Measurements from ENCODE around the gene ITPR1. TPM values are rescaled to one million over a fixed set of nuclear protein-coding genes. Genes with fewer than 3 reads are reported as not detected.

ITPR1 gene
- polyA plus RNA-seq, 1 donor from 2014 or later: 38.3 TPM

GRCh38 chr3:4816718-4817117 is 323.6 kb downstream of the ITPR1 start:
- no peaks in the 10 kb centered on the region for H3K27me3 Mint-ChIP-seq
- no peaks in the 10 kb centered on the region for H3K9me3 Mint-ChIP-seq
- no peak overlapping the region for H3K4me3 Mint-ChIP-seq
- peaks cover 25% of the 10 kb centered on the region for H3K36me3 Mint-ChIP-seq
- no peak overlapping the region for H3K27ac Mint-ChIP-seq
- peaks cover 0 to 5% (median 5%) of the 10 kb centered on the region in 3 donors for H3K4me1 Mint-ChIP-seq

- peaks cover 0 to 5% (median 5%) of the 10 kb centered on the region in 3 donors for H3K4me1 Mint-ChIP-seq
- H3K36me3 Mint-ChIP-seq: peaks cover 25% of the 10 kb centered on the region
- no peaks in the 10 kb centered on the region for H3K9me3 Mint-ChIP-seq
- no peak overlapping the region for H3K27ac Mint-ChIP-seq
- no peaks in the 10 kb centered on the region for H3K27me3 Mint-ChIP-seq
- H3K4me3 Mint-ChIP-seq: no peak overlapping the region
Observed at GRCh38 chr3:4817128-4817527, 324.0 kb downstream of the ITPR1 start.

GRCh38 chr3:4818164-4818563 is 325.0 kb downstream of the ITPR1 start:
- Mint-ChIP-seq H3K36me3 (peaks cover 27% of the 10 kb centered on the region), H3K27ac (no peak overlapping the region), H3K27me3 (no peaks in the 10 kb centered on the region), H3K9me3 (no peaks in the 10 kb centered on the region), H3K4me3 (no peak overlapping the region), H3K4me1 (peaks cover under 1 to 5% (median 5%) of the 10 kb centered on the region in 3 donors)

GRCh38 chr3:4818986-4819693 is 326.0 kb downstream of the ITPR1 start:
- Mint-ChIP-seq H3K27me3 (no peaks in the 10 kb centered on the region), H3K4me1 (peaks cover 5 to 9% (median 7%) of the 10 kb centered on the region in 3 donors), H3K9me3 (no peaks in the 10 kb centered on the region), H3K36me3 (peaks cover 23% of the 10 kb centered on the region), H3K27ac (peak overlapping the region in 2 of 3 donors; percentile 37 to 75), H3K4me3 (no peak overlapping the region)

GRCh38 chr3:4819746-4820145 is 326.6 kb downstream of the ITPR1 start:
- Mint-ChIP-seq H3K4me1 (peaks cover 9 to 12% (median 10%) of the 10 kb centered on the region in 3 donors), H3K36me3 (peaks cover 25% of the 10 kb centered on the region), H3K27ac (peak overlapping the region in 2 of 3 donors; percentile 37 to 75), H3K9me3 (no peaks in the 10 kb centered on the region), H3K4me3 (no peak overlapping the region), H3K27me3 (no peaks in the 10 kb centered on the region)

- Mint-ChIP-seq H3K27ac (peak overlapping the region in 1 of 3 donors; percentile 57), H3K4me1 (peaks cover 14 to 19% (median 18%) of the 10 kb centered on the region in 3 donors), H3K4me3 (peak overlapping the region in 1 of 4 donors; percentile 27), H3K9me3 (no peaks in the 10 kb centered on the region), H3K36me3 (peaks cover 23% of the 10 kb centered on the region), H3K27me3 (no peaks in the 10 kb centered on the region)
Observed at GRCh38 chr3:4820296-4821121, 327.4 kb downstream of the ITPR1 start.

- Mint-ChIP-seq H3K27me3 (peaks cover 2% of the 10 kb centered on the region), H3K36me3 (peaks cover 19% of the 10 kb centered on the region), H3K4me1 (peaks cover 21 to 27% (median 26%) of the 10 kb centered on the region in 3 donors), H3K4me3 (peak overlapping the region in 1 of 4 donors; percentile 10), H3K9me3 (no peaks in the 10 kb centered on the region), H3K27ac (peak overlapping the region; percentile 16 to 61 (median 57))
Observed at GRCh38 chr3:4821338-4821737, 328.2 kb downstream of the ITPR1 start.

- Mint-ChIP-seq H3K27me3 (peaks cover 2% of the 10 kb centered on the region), H3K27ac (peak overlapping the region in 2 of 3 donors; percentile 16 to 83), H3K9me3 (no peaks in the 10 kb centered on the region), H3K36me3 (peaks cover 16% of the 10 kb centered on the region), H3K4me1 (peaks cover 25 to 32% (median 31%) of the 10 kb centered on the region in 3 donors), H3K4me3 (no peak overlapping the region)
Observed at GRCh38 chr3:4821975-4822374, 328.8 kb downstream of the ITPR1 start.

GRCh38 chr3:4822568-4822967 is 329.4 kb downstream of the ITPR1 start:
- Mint-ChIP-seq H3K36me3 (peaks cover 13% of the 10 kb centered on the region), H3K9me3 (no peaks in the 10 kb centered on the region), H3K27me3 (peaks cover 2% of the 10 kb centered on the region), H3K4me3 (no peak overlapping the region), H3K27ac (peak overlapping the region in 1 of 3 donors; percentile 16), H3K4me1 (peaks cover 28 to 38% (median 37%) of the 10 kb centered on the region in 3 donors)

- Mint-ChIP-seq H3K4me3 (no peak overlapping the region), H3K36me3 (peaks cover 13% of the 10 kb centered on the region), H3K4me1 (peaks cover 28 to 44% (median 42%) of the 10 kb centered on the region in 3 donors), H3K9me3 (no peaks in the 10 kb centered on the region), H3K27me3 (peaks cover 2% of the 10 kb centered on the region), H3K27ac (peak overlapping the region in 2 of 3 donors; percentile 0 to 56)
Observed at GRCh38 chr3:4823385-4823784, 330.2 kb downstream of the ITPR1 start.

GRCh38 chr3:4823986-4824925 is 331.1 kb downstream of the ITPR1 start:
- Mint-ChIP-seq H3K36me3 (peaks cover 13% of the 10 kb centered on the region), H3K4me1 (peaks cover 30 to 51% (median 48%) of the 10 kb centered on the region in 3 donors), H3K27me3 (peaks cover 2% of the 10 kb centered on the region), H3K27ac (peak overlapping the region; percentile 24 to 82 (median 56)), H3K4me3 (peak overlapping the region in 1 of 4 donors; percentile 15), H3K9me3 (no peaks in the 10 kb centered on the region)

GRCh38 chr3:4824926-4825325 is 331.8 kb downstream of the ITPR1 start:
- peaks cover 32 to 53% (median 52%) of the 10 kb centered on the region in 3 donors for H3K4me1 Mint-ChIP-seq
- peaks cover 13% of the 10 kb centered on the region for H3K36me3 Mint-ChIP-seq
- H3K9me3 Mint-ChIP-seq: no peaks in the 10 kb centered on the region
- H3K27me3 Mint-ChIP-seq: peaks cover 2% of the 10 kb centered on the region
- H3K27ac Mint-ChIP-seq: peak overlapping the region; percentile 19 to 82 (median 24)
- peak overlapping the region in 1 of 4 donors; percentile 15 for H3K4me3 Mint-ChIP-seq

GRCh38 chr3:4825436-4826236 is 332.5 kb downstream of the ITPR1 start:
- H3K36me3 Mint-ChIP-seq: peaks cover 13% of the 10 kb centered on the region
- H3K9me3 Mint-ChIP-seq: no peaks in the 10 kb centered on the region
- H3K4me3 Mint-ChIP-seq: peak overlapping the region in 2 of 4 donors; percentile 67 to 80
- H3K27ac Mint-ChIP-seq: peak overlapping the region in 2 of 3 donors; percentile 19 to 88
- H3K27me3 Mint-ChIP-seq: peaks cover 2% of the 10 kb centered on the region
- H3K4me1 Mint-ChIP-seq: peaks cover 38 to 56% (median 54%) of the 10 kb centered on the region in 3 donors
